Calu3 (cell line): ENCODE data around the gene SFSWAP. TPM values are rescaled to one million over a fixed set of nuclear protein-coding genes. Genes with fewer than 3 reads are reported as not detected.

Experiments
- BruUV-seq: library from RNA; stranded (reverse); fragments of 400-500 nt; replicated peaks from 2 replicates; lab custom pipeline; 2021; lab: Mats Ljungman, UMichigan
- CTCF ChIA-PET: fragments of 300-600 bp; sonication (Branson Sonifier 250); formaldehyde crosslinking; loops from one replicate; lab custom pipeline; 2022; ENCODE audit warnings: antibody characterized with exemption; lab: Charles Lee
- DNase-seq: peaks from one replicate; pipeline ENCODE4 v3.0.0; 2022
- H3K27ac Mint-ChIP-seq: one replicate; pipeline ENCODE4 v1.8.0; 2022; ENCODE audit warnings: mixed read lengths; ENCODE audit not compliant: unreplicated experiment
- H3K27me3 Mint-ChIP-seq: one replicate; pipeline ENCODE4 v1.8.0; 2022; ENCODE audit warnings: mixed read lengths; ENCODE audit not compliant: unreplicated experiment
- H3K36me3 Mint-ChIP-seq: one replicate; pipeline ENCODE4 v1.8.0; 2022; ENCODE audit warnings: mild to moderate bottlenecking, moderate library complexity, mixed read lengths; ENCODE audit not compliant: insufficient read depth, unreplicated experiment
- H3K4me1 Mint-ChIP-seq: one replicate; pipeline ENCODE4 v1.8.0; 2022; ENCODE audit warnings: mild to moderate bottlenecking, low read depth, mixed read lengths; ENCODE audit not compliant: unreplicated experiment
- H3K4me3 Mint-ChIP-seq: one replicate; pipeline ENCODE4 v1.8.0; 2022; ENCODE audit warnings: mild to moderate bottlenecking, low read depth, moderate library complexity, mixed read lengths; ENCODE audit not compliant: unreplicated experiment
- H3K9me3 Mint-ChIP-seq: one replicate; pipeline ENCODE4 v1.8.0; 2022; ENCODE audit warnings: low read depth, mixed read lengths; ENCODE audit not compliant: unreplicated experiment
- intact Hi-C: fragments of 100-400 bp; cut with micrococcal nuclease; formaldehyde crosslinking; loops from one replicate; pipeline ENCODE4 v1.10.0; 2022; ENCODE audit not compliant: unreplicated experiment
- total RNA-seq: library from RNA; stranded (reverse); gene quantifications from 2 replicates; pipeline ENCODE4 v1.2.3, GENCODE V29; 2022
- TF ChIP-seq, protein P1 (sequence below): fragments of 200-600 bp; IDR thresholded peaks from one replicate; pipeline ENCODE4 v1.8.0; 2022; ENCODE audit warnings: antibody characterized with exemption; ENCODE audit not compliant: unreplicated experiment

Gene SFSWAP
- total RNA-seq, 1 experiment from 2014 or later = 68.4 TPM

DNA sequence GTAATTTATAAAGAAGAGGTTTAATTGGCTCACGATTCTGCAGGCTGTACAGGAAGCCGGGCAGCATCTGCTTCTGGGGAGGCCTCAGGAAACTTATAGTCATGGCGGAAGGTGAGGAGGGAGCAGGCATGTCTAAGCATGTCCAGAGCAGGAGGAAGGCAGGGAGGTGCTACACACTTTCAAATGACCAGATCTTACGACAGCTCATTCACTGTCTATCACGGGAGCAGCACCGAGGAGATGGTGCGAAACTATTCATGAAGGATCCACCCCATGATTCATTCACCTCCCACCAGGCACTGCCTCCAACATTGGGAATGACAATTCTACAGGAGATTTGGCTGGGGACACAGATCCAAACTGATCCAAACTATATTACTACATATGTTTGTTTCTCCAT, 10.0 kb downstream of the SFSWAP start:
- CTCF ChIA-PET = no interaction called here
- Mint-ChIP-seq H3K27ac (no peak overlapping the region), H3K27me3 (no peaks in the 10 kb centered on the region), H3K4me3 (no peak overlapping the region), H3K4me1 (no peaks in the 10 kb centered on the region), H3K9me3 (no peaks in the 10 kb centered on the region), H3K36me3 (peaks cover 63% of the 10 kb centered on the region)
- DNase-seq = no peak
- BruUV-seq = no TSS peak
- TF ChIP-seq, protein P1, sequence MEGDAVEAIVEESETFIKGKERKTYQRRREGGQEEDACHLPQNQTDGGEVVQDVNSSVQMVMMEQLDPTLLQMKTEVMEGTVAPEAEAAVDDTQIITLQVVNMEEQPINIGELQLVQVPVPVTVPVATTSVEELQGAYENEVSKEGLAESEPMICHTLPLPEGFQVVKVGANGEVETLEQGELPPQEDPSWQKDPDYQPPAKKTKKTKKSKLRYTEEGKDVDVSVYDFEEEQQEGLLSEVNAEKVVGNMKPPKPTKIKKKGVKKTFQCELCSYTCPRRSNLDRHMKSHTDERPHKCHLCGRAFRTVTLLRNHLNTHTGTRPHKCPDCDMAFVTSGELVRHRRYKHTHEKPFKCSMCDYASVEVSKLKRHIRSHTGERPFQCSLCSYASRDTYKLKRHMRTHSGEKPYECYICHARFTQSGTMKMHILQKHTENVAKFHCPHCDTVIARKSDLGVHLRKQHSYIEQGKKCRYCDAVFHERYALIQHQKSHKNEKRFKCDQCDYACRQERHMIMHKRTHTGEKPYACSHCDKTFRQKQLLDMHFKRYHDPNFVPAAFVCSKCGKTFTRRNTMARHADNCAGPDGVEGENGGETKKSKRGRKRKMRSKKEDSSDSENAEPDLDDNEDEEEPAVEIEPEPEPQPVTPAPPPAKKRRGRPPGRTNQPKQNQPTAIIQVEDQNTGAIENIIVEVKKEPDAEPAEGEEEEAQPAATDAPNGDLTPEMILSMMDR = no peak
- intact Hi-C loops = no loop called here

DNA sequence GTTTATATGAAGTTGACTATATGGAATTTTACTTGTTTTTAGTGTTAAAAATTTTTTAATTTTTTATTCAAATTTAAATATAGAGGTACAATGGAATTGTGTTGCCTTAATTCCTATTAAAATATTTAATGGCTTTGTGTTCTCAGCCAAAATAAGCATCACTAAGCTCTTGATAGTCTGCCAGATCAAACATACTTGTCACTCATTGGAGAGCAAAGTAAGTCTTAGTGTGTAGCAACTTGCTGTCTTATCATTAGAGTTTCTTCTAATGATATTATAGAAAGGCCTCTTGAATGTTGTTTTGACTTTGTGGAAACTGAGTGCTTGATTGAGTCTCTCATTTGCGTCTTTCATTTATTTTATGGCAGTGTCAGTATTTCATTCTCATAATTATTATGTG, 10.7 kb downstream of the SFSWAP start:
- DNase-seq = no peak

DNA sequence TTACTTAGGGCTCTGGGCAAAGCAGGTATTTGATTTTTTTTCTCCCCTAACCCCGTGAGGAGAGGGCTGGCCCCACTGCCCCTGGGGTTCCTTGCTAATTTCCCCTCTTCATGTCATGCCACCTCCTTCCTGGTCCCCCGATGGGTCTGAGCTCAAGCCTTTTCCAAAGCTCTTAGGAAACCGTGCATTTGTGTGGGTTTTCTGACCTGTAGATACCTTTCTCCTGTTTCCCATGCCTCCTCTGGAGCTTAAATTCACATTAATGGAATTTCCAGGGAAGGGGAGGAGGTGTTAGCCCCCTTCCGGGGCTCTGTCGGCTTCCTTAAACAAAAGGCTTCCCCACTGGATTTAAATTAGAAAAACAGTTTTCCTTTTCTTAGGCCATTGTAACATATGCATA, 12.6 kb downstream of the SFSWAP start:
- no peak for DNase-seq
- Mint-ChIP-seq H3K27ac (no peak overlapping the region), H3K9me3 (no peaks in the 10 kb centered on the region), H3K36me3 (peaks cover 66% of the 10 kb centered on the region), H3K27me3 (no peaks in the 10 kb centered on the region), H3K4me1 (no peaks in the 10 kb centered on the region), H3K4me3 (no peak overlapping the region)
- CTCF ChIA-PET = no interaction called here
- BruUV-seq = no TSS peak
- TF ChIP-seq, protein P1 = no peak
- intact Hi-C loops = no loop called here

More for the DNA sequence above, 10.7 kb downstream of the SFSWAP start:
- CTCF ChIA-PET = no interaction called here
- no peak overlapping the region for H3K27ac Mint-ChIP-seq
- H3K4me3 Mint-ChIP-seq = no peak overlapping the region
- BruUV-seq = no TSS peak
- no peaks in the 10 kb centered on the region for H3K4me1 Mint-ChIP-seq
- TF ChIP-seq, protein P1 = no peak
- no peaks in the 10 kb centered on the region for H3K9me3 Mint-ChIP-seq
- H3K36me3 Mint-ChIP-seq = peaks cover 63% of the 10 kb centered on the region
- intact Hi-C loops = no loop called here
- H3K27me3 Mint-ChIP-seq = no peaks in the 10 kb centered on the region

DNA sequence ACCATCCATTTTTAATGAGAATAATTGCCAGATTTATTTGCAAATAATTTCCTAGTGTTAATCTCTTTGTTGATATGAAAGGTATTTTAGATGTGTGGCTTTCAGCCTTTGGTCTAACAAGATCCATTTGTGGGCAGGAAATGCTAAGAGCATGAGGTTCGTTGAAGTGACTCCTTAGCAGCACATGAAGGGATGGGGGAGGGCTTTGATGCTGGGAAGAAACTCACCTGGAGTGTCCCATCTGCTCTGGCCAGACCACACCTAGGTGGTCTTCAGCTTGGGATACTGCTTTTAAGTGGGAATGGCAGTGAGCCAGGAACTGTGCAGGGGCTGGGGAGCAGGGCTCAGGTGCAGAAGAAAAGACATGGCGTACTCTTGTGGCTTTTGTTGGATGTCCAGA, 13.6 kb downstream of the SFSWAP start:
- no peaks in the 10 kb centered on the region for H3K4me1 Mint-ChIP-seq
- TF ChIP-seq, protein P1 = no peak
- no peaks in the 10 kb centered on the region for H3K9me3 Mint-ChIP-seq
- no TSS peak for BruUV-seq
- CTCF ChIA-PET = no interaction called here
- no peaks in the 10 kb centered on the region for H3K27me3 Mint-ChIP-seq
- no peak for DNase-seq
- H3K36me3 Mint-ChIP-seq = peaks cover 66% of the 10 kb centered on the region
- H3K27ac Mint-ChIP-seq = no peak overlapping the region
- no peak overlapping the region for H3K4me3 Mint-ChIP-seq
- intact Hi-C loops = no loop called here
